Breast epithelium (tissue), 3 donors: Measurements from ENCODE around the gene ENTPD1.

Experiments used
- CTCF ChIP-seq, 3 donors: fragments of 450-650 bp; IDR thresholded peaks; one replicate each; pipeline ENCODE4 v1.5.1; 2016 to 2017; ENCODE audit warnings: antibody characterized with exemption in 3 of 3, mild to moderate bottlenecking in 3 of 3, moderate library complexity in 3 of 3
- POLR2A ChIP-seq: fragments of 450-650 bp; IDR thresholded peaks from one replicate; pipeline ENCODE4 v1.6.1; 2016; ENCODE audit warnings: antibody characterized with exemption, mild to moderate bottlenecking, moderate library complexity
- POLR2AphosphoS5 ChIP-seq, 3 donors: sonication (generic); formaldehyde crosslinking; IDR thresholded peaks; one replicate each; pipeline ENCODE4 v1.6.1; 2017; ENCODE audit warnings: antibody characterized with exemption in 3 of 3

GRCh38 chr10:95767884-95768556, 12.1 kb downstream of the ENTPD1 start:
- no peak for TF ChIP-seq POLR2A
- no peak for TF ChIP-seq CTCF (IDR thresholded peaks at IDR 0.05)
- no peak for TF ChIP-seq POLR2AphosphoS5 (IDR thresholded peaks at IDR 0.05)
